Measurements from ENCODE around the gene ELOVL3. TPM values are rescaled to one million over a fixed set of nuclear protein-coding genes. Genes with fewer than 3 reads are reported as not detected.
"Not testable (repeated sequence)": the region's sequence is repeated elsewhere in the genome, so short reads cannot be mapped to it uniquely, and the experiment has no call there.

ELOVL3 gene
- total and polyA plus RNA-seq, 8 donors = 0.16 TPM; not detected in 7

DNA sequence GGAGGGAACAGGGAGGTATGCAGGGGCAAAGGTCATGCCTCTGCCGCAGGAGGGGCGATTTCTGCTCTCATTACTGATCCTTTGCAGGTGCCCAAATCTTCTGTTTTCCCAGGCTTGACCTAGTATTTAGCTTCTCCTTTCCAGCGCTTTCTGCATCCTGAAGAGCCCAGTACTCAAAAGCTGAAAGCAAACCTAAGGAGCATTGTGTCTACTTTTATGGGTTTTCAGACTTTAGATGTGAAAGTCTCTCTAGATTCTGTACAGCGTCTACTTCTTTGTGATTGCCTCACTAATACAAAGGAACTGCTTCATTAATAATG, 19.8 kb downstream of the ELOVL3 start:
- no peaks in the 10 kb centered on the region for H3K27me3 ChIP-seq
- H3K4me1 ChIP-seq = peaks cover 20 to 30% (median 21%) of the 10 kb centered on the region in 3 donors
- no peak for DNase-seq
- no peaks in the 10 kb centered on the region for H3K9me3 ChIP-seq
- H3K27ac ChIP-seq = peak overlapping the region; percentile 66 to 78 (median 70)
- peak overlapping the region; percentile 61 to 84 (median 77) for H3K4me3 ChIP-seq
- no peaks in the 10 kb centered on the region for H3K36me3 ChIP-seq
- TF ChIP-seq, protein P1, sequence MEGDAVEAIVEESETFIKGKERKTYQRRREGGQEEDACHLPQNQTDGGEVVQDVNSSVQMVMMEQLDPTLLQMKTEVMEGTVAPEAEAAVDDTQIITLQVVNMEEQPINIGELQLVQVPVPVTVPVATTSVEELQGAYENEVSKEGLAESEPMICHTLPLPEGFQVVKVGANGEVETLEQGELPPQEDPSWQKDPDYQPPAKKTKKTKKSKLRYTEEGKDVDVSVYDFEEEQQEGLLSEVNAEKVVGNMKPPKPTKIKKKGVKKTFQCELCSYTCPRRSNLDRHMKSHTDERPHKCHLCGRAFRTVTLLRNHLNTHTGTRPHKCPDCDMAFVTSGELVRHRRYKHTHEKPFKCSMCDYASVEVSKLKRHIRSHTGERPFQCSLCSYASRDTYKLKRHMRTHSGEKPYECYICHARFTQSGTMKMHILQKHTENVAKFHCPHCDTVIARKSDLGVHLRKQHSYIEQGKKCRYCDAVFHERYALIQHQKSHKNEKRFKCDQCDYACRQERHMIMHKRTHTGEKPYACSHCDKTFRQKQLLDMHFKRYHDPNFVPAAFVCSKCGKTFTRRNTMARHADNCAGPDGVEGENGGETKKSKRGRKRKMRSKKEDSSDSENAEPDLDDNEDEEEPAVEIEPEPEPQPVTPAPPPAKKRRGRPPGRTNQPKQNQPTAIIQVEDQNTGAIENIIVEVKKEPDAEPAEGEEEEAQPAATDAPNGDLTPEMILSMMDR (IDR thresholded peaks at IDR 0.05) = no peak
- ATAC-seq = peak in 3 of 4 donors; percentile 2 to 6 (median 4)
- WGBS, 2 donors = 0 to 2% methylated on average over 4 of the region's 4 CpGs
- FAIRE-seq = no peak
- intact Hi-C loops (cut with DNase I) = no loop called here

DNA sequence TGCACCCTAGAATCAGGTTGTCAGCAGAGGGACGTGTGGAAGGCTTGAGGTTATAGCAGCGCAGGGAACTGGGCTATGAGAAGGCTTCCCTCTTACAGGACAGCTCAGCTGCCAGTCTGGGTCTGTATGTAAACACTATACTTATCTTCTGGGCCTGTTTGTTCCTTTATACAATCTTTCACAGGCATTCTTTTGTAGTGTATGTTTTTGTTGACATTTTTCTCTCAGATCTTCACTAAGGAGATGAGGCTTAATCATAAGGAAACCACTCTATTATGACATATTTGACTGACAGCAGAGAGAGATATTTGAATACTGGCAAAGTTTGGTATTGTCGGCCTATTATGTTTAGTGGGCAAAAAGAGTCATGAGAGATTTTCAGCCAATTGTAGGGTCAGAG, 20.2 kb downstream of the ELOVL3 start:
- Histone ChIP-seq H3K9me3 (no peaks in the 10 kb centered on the region), H3K36me3 (no peaks in the 10 kb centered on the region), H3K4me3 (peak overlapping the region; percentile 61 to 84 (median 77)), H3K4me1 (peaks cover 20 to 30% (median 21%) of the 10 kb centered on the region in 3 donors), H3K27me3 (no peaks in the 10 kb centered on the region), H3K27ac (peak overlapping the region in 1 of 4 donors; percentile 66)
- DNase-seq (no peak), FAIRE-seq (no peak), ATAC-seq (no peak)
- TF ChIP-seq, protein P1 (IDR thresholded peaks at IDR 0.05) = no peak
- 7 to 13% methylated on average over 3 of the region's 3 CpGs for WGBS, 2 donors
- intact Hi-C loops (cut with DNase I) = no loop called here

DNA sequence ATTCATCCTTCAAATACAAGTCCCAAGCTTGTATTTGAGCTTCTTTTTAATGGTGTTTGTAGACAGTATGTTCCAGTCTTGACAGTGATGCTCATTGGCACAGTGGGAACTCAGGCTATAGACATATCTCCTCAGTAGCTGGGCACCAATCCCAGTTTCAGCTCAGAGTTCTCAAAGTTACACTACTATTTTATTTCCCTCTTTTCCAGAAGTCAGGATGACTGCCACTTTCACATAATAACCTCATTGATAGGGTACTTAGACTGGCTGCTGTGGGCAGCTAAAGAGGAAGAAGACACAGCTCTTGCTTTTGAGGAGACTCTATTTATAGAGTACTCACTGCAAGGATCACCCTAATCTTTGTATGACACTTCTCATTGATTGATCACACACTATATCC, 21.6 kb downstream of the ELOVL3 start:
- intact Hi-C loops (cut with DNase I) = no loop called here
- Histone ChIP-seq H3K9me3 (no peaks in the 10 kb centered on the region), H3K4me3 (peak overlapping the region in 1 of 4 donors; percentile 8), H3K27me3 (no peaks in the 10 kb centered on the region), H3K4me1 (peaks cover 20 to 26% (median 21%) of the 10 kb centered on the region in 3 donors), H3K27ac (no peak overlapping the region), H3K36me3 (no peaks in the 10 kb centered on the region)
- ATAC-seq (no peak), FAIRE-seq (no peak), DNase-seq (no peak)
- TF ChIP-seq, protein P1 (IDR thresholded peaks at IDR 0.05) = no peak

DNA sequence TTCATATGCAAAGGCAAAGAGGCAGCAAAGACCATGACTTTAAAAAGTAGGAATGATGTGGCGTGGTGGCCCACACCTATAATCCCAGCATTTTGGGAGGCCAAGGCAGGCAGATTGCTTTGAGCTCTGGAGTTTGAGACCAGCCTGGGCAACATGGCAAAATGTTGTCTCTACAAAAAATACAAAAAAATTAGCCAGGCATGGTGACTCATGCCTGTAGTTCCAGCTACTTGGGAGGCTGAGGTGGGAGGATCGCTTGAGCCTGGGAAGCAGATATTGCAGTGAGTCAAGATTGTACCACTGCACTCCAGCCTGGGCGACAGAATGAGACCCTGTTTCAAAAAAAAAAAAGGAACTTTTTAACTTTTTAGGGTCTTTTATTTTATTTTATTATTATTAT, 26.4 kb downstream of the ELOVL3 start:
- WGBS, 2 donors = 95 to 98% methylated on average over 3 of the region's 3 CpGs
- intact Hi-C loops (cut with DNase I); H3K27me3 ChIP-seq; H3K9me3 ChIP-seq; H3K36me3 ChIP-seq; H3K27ac ChIP-seq; ATAC-seq; DNase-seq; FAIRE-seq; H3K4me3 ChIP-seq: not testable (repeated sequence)
- peaks cover 12 to 16% (median 12%) of the 10 kb centered on the region in 3 donors for H3K4me1 ChIP-seq

DNA sequence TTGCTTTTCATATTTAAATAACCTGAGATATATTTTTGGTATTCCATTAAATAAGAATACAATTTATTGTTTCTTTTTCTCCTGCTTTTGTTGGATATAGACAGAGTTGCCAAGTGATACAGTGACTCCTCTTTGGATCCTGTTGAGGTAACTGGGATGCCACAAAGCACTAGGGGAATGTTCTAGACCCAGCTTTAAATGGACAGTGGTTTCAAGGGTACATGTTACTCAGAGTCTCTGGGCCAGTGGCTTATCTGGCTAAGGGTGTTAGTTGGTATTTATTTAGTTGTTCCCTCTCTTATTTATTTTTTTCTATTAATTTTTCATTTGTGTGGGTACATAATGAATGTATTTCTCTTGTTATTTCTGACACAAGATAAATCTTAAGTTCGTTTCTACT, 28.3 kb downstream of the ELOVL3 start:
- Histone ChIP-seq H3K27me3 (no peaks in the 10 kb centered on the region), H3K36me3 (peaks cover 0 to 1% (median 0%) of the 10 kb centered on the region in 3 donors), H3K4me3 (no peak overlapping the region), H3K4me1 (peaks cover 0 to 4% (median 0%) of the 10 kb centered on the region in 3 donors), H3K27ac (no peak overlapping the region), H3K9me3 (no peaks in the 10 kb centered on the region)
- TF ChIP-seq, protein P1 (IDR thresholded peaks at IDR 0.05) = no peak
- intact Hi-C loops (cut with DNase I) = no loop called here
- FAIRE-seq = no peak
- no peak for DNase-seq
- 27 to 42% methylated on average over 1 of the region's 1 CpG for whole genome bisulfite sequencing, 2 donors
- no peak for ATAC-seq

All from pancreas (tissue), 10 donors.